ENCODE measurements around the gene DHTKD1. TPM values are rescaled to one million over a fixed set of nuclear protein-coding genes. Genes with fewer than 3 reads are reported as not detected.

The DHTKD1 gene
- total and polyA plus RNA-seq, 10 of the 15 experiments (the other 5 are each of a cell fraction or from before 2014, with no cell fraction given), result 11.3 to 35.0 (median 26.9) TPM

- no peak for TF ChIP-seq NKRF (conservative IDR thresholded peaks at IDR 0.05)
- TF ChIP-seq ZBTB4 (CRISPR knock-in tag; IDR thresholded peaks at IDR 0.05), result no peak
- TF ChIP-seq ZBTB11 (CRISPR knock-in tag; IDR thresholded peaks at IDR 0.05), result no peak
- no peak for TF ChIP-seq CBFB (IDR thresholded peaks at IDR 0.05; ENCODE audit: low read depth)
- no peak for TF ChIP-seq ZBED1 (IDR thresholded peaks at IDR 0.05; ENCODE audit: borderline replicate concordance)
- no peak for TF ChIP-seq SREBF1 (IDR thresholded peaks at IDR 0.05; ENCODE audit: low read length)
Observed at GRCh38 chr10:12140038-12140437, 71.3 kb downstream of the DHTKD1 start (continued).
